ENCODE measurements around the gene ZNRD2. TPM values are rescaled to one million over a fixed set of nuclear protein-coding genes. Genes with fewer than 3 reads are reported as not detected.

Gene ZNRD2
- total RNA-seq, 4 donors from 2014 or later: 16.5 to 25.7 (median 25.4) TPM

- TF ChIP-seq CTCF (IDR thresholded peaks at IDR 0.05) (no peak), POLR2A (IDR thresholded peaks at IDR 0.05) (no peak)
- no peaks in the 10 kb centered on the region for H3K27me3 ChIP-seq
- no peaks in the 10 kb centered on the region for H3K9me3 ChIP-seq
- H3K4me1 ChIP-seq: peaks cover 9 to 52% (median 17%) of the 10 kb centered on the region in 4 donors
- H3K27ac ChIP-seq: peak overlapping the region in 3 of 4 donors; percentile 62 to 97 (median 82)
- peak in 1 of 3 donors; percentile 57 for DNase-seq
- no peak overlapping the region for H3K4me3 ChIP-seq
- peaks cover 0 to 4% (median 0%) of the 10 kb centered on the region in 3 donors for H3K36me3 ChIP-seq
Observed at GRCh38 chr11:65552388-65552951, 17.8 kb upstream of the ZNRD2 start.

GRCh38 chr11:65553301-65554001, 16.8 kb upstream of the ZNRD2 start:
- peak overlapping the region; percentile 18 to 97 (median 55) for H3K27ac ChIP-seq
- TF ChIP-seq CTCF (IDR thresholded peaks at IDR 0.05): no peak
- TF ChIP-seq POLR2A (IDR thresholded peaks at IDR 0.05): no peak

GRCh38 chr11:65554057-65554818, 16.0 kb upstream of the ZNRD2 start:
- Histone ChIP-seq H3K27ac (peak overlapping the region in 3 of 4 donors; percentile 40 to 97 (median 70)), H3K4me1 (peaks cover 14 to 66% (median 21%) of the 10 kb centered on the region in 4 donors), H3K9me3 (no peaks in the 10 kb centered on the region), H3K4me3 (peak overlapping the region in 1 of 4 donors; percentile 22), H3K36me3 (no peaks in the 10 kb centered on the region), H3K27me3 (no peaks in the 10 kb centered on the region)
- DNase-seq: no peak
- no peak for TF ChIP-seq CTCF (IDR thresholded peaks at IDR 0.05)
- no peak for TF ChIP-seq POLR2A (IDR thresholded peaks at IDR 0.05)

More at GRCh38 chr11:65553301-65554001, 16.8 kb upstream of the ZNRD2 start:
- no peaks in the 10 kb centered on the region for H3K27me3 ChIP-seq
- H3K36me3 ChIP-seq: no peaks in the 10 kb centered on the region
- DNase-seq: peak; percentile 53 to 84 (median 72)
- peak overlapping the region in 1 of 4 donors; percentile 22 for H3K4me3 ChIP-seq
- H3K9me3 ChIP-seq: no peaks in the 10 kb centered on the region
- peaks cover 9 to 58% (median 14%) of the 10 kb centered on the region in 4 donors for H3K4me1 ChIP-seq

- no peak for TF ChIP-seq POLR2A (IDR thresholded peaks at IDR 0.05)
- TF ChIP-seq CTCF (IDR thresholded peaks at IDR 0.05): no peak
- Histone ChIP-seq H3K27me3 (no peaks in the 10 kb centered on the region), H3K4me1 (peaks cover 14 to 73% (median 22%) of the 10 kb centered on the region in 4 donors), H3K27ac (peak overlapping the region in 2 of 4 donors; percentile 35 to 70), H3K9me3 (no peaks in the 10 kb centered on the region), H3K36me3 (no peaks in the 10 kb centered on the region), H3K4me3 (no peak overlapping the region)
- no peak for DNase-seq
Observed at GRCh38 chr11:65554842-65555430, 15.3 kb upstream of the ZNRD2 start.

- Histone ChIP-seq H3K4me1 (peaks cover 14 to 82% (median 22%) of the 10 kb centered on the region in 4 donors), H3K9me3 (no peaks in the 10 kb centered on the region)
Observed at GRCh38 chr11:65555693-65556231, 14.5 kb upstream of the ZNRD2 start.

More at GRCh38 chr11:65555693-65556231, 14.5 kb upstream of the ZNRD2 start:
- TF ChIP-seq CTCF (IDR thresholded peaks at IDR 0.05) (no peak), POLR2A (IDR thresholded peaks at IDR 0.05) (no peak)
- Histone ChIP-seq H3K27me3 (no peaks in the 10 kb centered on the region), H3K36me3 (no peaks in the 10 kb centered on the region), H3K27ac (peak overlapping the region in 3 of 4 donors; percentile 88 to 90 (median 89)), H3K4me3 (no peak overlapping the region)
- DNase-seq: peak in 1 of 3 donors; percentile 65
